ENCODE results near the gene MYL4. TPM values are rescaled to one million over a fixed set of nuclear protein-coding genes. Genes with fewer than 3 reads are reported as not detected.

The MYL4 gene
- total and polyA plus RNA-seq, 10 of the 15 experiments (the other 5 are each of a cell fraction or from before 2014, with no cell fraction given), result 0.23 to 1.6 (median 0.58) TPM; not detected in 3

- WGBS (ENCODE audit: insufficient coverage, insufficient replicate concordance, low lambda C conversion rate, missing lambda C conversion rate), result 51% methylated on average over 5 of the region's 5 CpGs
- Histone ChIP-seq H3K4me2 (ENCODE audit: control insufficient read depth, insufficient read depth) (no peak overlapping the region), H3K9ac (ENCODE audit: control insufficient read depth, insufficient read depth, low read length) (no peak overlapping the region), H3K9me3 (replicated peaks; ENCODE audit: control insufficient read depth, insufficient read depth, low read length) (no peaks in the 10 kb centered on the region; the same call in 2 of the 3 replicates), H2AFZ (ENCODE audit: control insufficient read depth, low read depth, low read length) (no peak overlapping the region), H3K27ac (ENCODE audit: control insufficient read depth, insufficient read depth) (no peak overlapping the region), H3K79me2 (ENCODE audit: control insufficient read depth, insufficient read depth, low read length) (no peaks in the 10 kb centered on the region), H3K27me3 (replicated peaks in 1 of 2; ENCODE audit: control insufficient read depth in 2 of 2, insufficient read depth in 2 of 2, low read length in 1 of 2) (no peaks in the 10 kb centered on the region), H3K4me1 (ENCODE audit: control insufficient read depth, insufficient read depth, low read length) (peaks cover 9% of the 10 kb centered on the region), H3K36me3 (ENCODE audit: control insufficient read depth in 2 of 2, insufficient read depth in 2 of 2, low read length in 1 of 2) (no peaks in the 10 kb centered on the region), H4K20me1 (ENCODE audit: control insufficient read depth, insufficient read depth) (no peaks in the 10 kb centered on the region), H3K4me3 (no peak overlapping the region)
- CTCF ChIA-PET, result interaction anchor here (1.3 kb wide), 1 partner anchor 393 kb away, joined by 3 read pairs; no protein-coding TSS in a partner anchor
- SMC1A ChIA-PET (ENCODE audit: uncharacterized antibody, unreplicated experiment), result no interaction called here
- ATAC-seq, result no peak
- no peak for FAIRE-seq
- RAD21 ChIA-PET (ENCODE audit: unreplicated experiment), result no interaction called here
- intact Hi-C loops (cut with micrococcal nuclease; ENCODE audit: unreplicated experiment), result no loop called here
- POLR2A ChIA-PET, result no interaction called here
- no peak for DNase-seq (ENCODE audit: low read depth, low spot score)
- BruUV-seq (replicated peaks), result no TSS peak
- in situ Hi-C loops (cut with MboI), result no loop called here
- TF ChIP-seq, protein P1, sequence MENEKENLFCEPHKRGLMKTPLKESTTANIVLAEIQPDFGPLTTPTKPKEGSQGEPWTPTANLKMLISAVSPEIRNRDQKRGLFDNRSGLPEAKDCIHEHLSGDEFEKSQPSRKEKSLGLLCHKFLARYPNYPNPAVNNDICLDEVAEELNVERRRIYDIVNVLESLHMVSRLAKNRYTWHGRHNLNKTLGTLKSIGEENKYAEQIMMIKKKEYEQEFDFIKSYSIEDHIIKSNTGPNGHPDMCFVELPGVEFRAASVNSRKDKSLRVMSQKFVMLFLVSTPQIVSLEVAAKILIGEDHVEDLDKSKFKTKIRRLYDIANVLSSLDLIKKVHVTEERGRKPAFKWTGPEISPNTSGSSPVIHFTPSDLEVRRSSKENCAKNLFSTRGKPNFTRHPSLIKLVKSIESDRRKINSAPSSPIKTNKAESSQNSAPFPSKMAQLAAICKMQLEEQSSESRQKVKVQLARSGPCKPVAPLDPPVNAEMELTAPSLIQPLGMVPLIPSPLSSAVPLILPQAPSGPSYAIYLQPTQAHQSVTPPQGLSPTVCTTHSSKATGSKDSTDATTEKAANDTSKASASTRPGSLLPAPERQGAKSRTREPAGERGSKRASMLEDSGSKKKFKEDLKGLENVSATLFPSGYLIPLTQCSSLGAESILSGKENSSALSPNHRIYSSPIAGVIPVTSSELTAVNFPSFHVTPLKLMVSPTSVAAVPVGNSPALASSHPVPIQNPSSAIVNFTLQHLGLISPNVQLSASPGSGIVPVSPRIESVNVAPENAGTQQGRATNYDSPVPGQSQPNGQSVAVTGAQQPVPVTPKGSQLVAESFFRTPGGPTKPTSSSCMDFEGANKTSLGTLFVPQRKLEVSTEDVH (IDR thresholded peaks at IDR 0.05; ENCODE audit: low read depth, partially characterized antibody), result no peak
- TF ChIP-seq MTA3 (IDR thresholded peaks at IDR 0.05; ENCODE audit: borderline replicate concordance, low read length), result no peak
- no peak for TF ChIP-seq NBN (IDR thresholded peaks at IDR 0.05)
- no peak for TF ChIP-seq RELB (IDR thresholded peaks at IDR 0.05; ENCODE audit: low read depth)
- no peak for TF ChIP-seq SIX5 (IDR thresholded peaks at IDR 0.05; ENCODE audit: low read depth, low read length, severe bottlenecking)
- no peak for TF ChIP-seq ESRRA (IDR thresholded peaks at IDR 0.05; ENCODE audit: low read length)
- no peak for TF ChIP-seq EGR1 (IDR thresholded peaks at IDR 0.05; ENCODE audit: borderline replicate concordance in 1 of 2, low read depth in 2 of 2, low read length in 2 of 2)
- TF ChIP-seq, protein P2, sequence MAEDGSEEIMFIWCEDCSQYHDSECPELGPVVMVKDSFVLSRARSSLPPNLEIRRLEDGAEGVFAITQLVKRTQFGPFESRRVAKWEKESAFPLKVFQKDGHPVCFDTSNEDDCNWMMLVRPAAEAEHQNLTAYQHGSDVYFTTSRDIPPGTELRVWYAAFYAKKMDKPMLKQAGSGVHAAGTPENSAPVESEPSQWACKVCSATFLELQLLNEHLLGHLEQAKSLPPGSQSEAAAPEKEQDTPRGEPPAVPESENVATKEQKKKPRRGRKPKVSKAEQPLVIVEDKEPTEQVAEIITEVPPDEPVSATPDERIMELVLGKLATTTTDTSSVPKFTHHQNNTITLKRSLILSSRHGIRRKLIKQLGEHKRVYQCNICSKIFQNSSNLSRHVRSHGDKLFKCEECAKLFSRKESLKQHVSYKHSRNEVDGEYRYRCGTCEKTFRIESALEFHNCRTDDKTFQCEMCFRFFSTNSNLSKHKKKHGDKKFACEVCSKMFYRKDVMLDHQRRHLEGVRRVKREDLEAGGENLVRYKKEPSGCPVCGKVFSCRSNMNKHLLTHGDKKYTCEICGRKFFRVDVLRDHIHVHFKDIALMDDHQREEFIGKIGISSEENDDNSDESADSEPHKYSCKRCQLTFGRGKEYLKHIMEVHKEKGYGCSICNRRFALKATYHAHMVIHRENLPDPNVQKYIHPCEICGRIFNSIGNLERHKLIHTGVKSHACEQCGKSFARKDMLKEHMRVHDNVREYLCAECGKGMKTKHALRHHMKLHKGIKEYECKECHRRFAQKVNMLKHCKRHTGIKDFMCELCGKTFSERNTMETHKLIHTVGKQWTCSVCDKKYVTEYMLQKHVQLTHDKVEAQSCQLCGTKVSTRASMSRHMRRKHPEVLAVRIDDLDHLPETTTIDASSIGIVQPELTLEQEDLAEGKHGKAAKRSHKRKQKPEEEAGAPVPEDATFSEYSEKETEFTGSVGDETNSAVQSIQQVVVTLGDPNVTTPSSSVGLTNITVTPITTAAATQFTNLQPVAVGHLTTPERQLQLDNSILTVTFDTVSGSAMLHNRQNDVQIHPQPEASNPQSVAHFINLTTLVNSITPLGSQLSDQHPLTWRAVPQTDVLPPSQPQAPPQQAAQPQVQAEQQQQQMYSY (CRISPR knock-in tag; IDR thresholded peaks at IDR 0.05), result no peak
- no peak for TF ChIP-seq SRF (IDR thresholded peaks at IDR 0.05; ENCODE audit: low read depth in 2 of 2, low read length in 2 of 2)
- no peak for TF ChIP-seq IRF4 (IDR thresholded peaks at IDR 0.05; ENCODE audit: low read depth, low read length)
- TF ChIP-seq GATAD2B (conservative IDR thresholded peaks at IDR 0.05; ENCODE audit: low read depth), result no peak
- TF ChIP-seq, protein P3, sequence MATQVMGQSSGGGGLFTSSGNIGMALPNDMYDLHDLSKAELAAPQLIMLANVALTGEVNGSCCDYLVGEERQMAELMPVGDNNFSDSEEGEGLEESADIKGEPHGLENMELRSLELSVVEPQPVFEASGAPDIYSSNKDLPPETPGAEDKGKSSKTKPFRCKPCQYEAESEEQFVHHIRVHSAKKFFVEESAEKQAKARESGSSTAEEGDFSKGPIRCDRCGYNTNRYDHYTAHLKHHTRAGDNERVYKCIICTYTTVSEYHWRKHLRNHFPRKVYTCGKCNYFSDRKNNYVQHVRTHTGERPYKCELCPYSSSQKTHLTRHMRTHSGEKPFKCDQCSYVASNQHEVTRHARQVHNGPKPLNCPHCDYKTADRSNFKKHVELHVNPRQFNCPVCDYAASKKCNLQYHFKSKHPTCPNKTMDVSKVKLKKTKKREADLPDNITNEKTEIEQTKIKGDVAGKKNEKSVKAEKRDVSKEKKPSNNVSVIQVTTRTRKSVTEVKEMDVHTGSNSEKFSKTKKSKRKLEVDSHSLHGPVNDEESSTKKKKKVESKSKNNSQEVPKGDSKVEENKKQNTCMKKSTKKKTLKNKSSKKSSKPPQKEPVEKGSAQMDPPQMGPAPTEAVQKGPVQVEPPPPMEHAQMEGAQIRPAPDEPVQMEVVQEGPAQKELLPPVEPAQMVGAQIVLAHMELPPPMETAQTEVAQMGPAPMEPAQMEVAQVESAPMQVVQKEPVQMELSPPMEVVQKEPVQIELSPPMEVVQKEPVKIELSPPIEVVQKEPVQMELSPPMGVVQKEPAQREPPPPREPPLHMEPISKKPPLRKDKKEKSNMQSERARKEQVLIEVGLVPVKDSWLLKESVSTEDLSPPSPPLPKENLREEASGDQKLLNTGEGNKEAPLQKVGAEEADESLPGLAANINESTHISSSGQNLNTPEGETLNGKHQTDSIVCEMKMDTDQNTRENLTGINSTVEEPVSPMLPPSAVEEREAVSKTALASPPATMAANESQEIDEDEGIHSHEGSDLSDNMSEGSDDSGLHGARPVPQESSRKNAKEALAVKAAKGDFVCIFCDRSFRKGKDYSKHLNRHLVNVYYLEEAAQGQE (IDR thresholded peaks at IDR 0.05; ENCODE audit: low read depth, low read length), result no peak
- TF ChIP-seq SMAD1 (IDR thresholded peaks at IDR 0.05; ENCODE audit: low read depth, partially characterized antibody), result no peak
These were observed 14.3 kb downstream of the MYL4 start for GRCh38 chr17:47223460-47223859.

Data from GM12878 (cell line).